Fibroblast of skin of left biceps (primary cell): Measurements from ENCODE around the gene TMEM132A.

Source experiments
- DNase-seq, 2 experiments: peaks; one replicate each; pipeline ENCODE4 v3.0.0-alpha.2; 2013; ENCODE audit warnings: low read depth in 2 of 2

The TMEM132A gene

GRCh38 chr11:60921259-60921658 is 3.0 kb upstream of the TMEM132A start:
- DNase-seq: no peak

GRCh38 chr11:60921777-60922335 is 2.4 kb upstream of the TMEM132A start:
- DNase-seq: no peak

- no peak for DNase-seq
These were observed 1.4 kb upstream of the TMEM132A start for GRCh38 chr11:60922906-60923305.

GRCh38 chr11:60923326-60923725 is 934 bp upstream of the TMEM132A start:
- no peak for DNase-seq

- DNase-seq: no peak
These were observed 505 bp upstream of the TMEM132A start for GRCh38 chr11:60923800-60924109.

GRCh38 chr11:60924906-60925853 is 920 bp downstream of the TMEM132A start:
- DNase-seq: no peak

GRCh38 chr11:60925868-60926267 is 1.6 kb downstream of the TMEM132A start:
- DNase-seq: no peak

- DNase-seq: no peak
These were observed 2.2 kb downstream of the TMEM132A start for GRCh38 chr11:60926500-60926899.

- DNase-seq: no peak
These were observed 2.9 kb downstream of the TMEM132A start for GRCh38 chr11:60927061-60927592.

- no peak for DNase-seq
These were observed 3.3 kb downstream of the TMEM132A start for GRCh38 chr11:60927600-60927999.

- DNase-seq: no peak
These were observed 4.3 kb downstream of the TMEM132A start for GRCh38 chr11:60928563-60929001.

- DNase-seq: no peak
These were observed 5.5 kb downstream of the TMEM132A start for GRCh38 chr11:60929764-60930163.

GRCh38 chr11:60930394-60930793 is 6.1 kb downstream of the TMEM132A start:
- no peak for DNase-seq

GRCh38 chr11:60931917-60932316 is 7.7 kb downstream of the TMEM132A start:
- DNase-seq: no peak

GRCh38 chr11:60932605-60933356 is 8.5 kb downstream of the TMEM132A start:
- no peak for DNase-seq

- DNase-seq: no peak
These were observed 9.3 kb downstream of the TMEM132A start for GRCh38 chr11:60933416-60934123.

GRCh38 chr11:60934124-60934789 is 10.0 kb downstream of the TMEM132A start:
- no peak for DNase-seq

GRCh38 chr11:60934790-60935605 is 10.7 kb downstream of the TMEM132A start:
- no peak for DNase-seq

GRCh38 chr11:60935676-60936442 is 11.6 kb downstream of the TMEM132A start:
- no peak for DNase-seq
